Measurements from ENCODE around the gene CSGALNACT2.

DNA sequence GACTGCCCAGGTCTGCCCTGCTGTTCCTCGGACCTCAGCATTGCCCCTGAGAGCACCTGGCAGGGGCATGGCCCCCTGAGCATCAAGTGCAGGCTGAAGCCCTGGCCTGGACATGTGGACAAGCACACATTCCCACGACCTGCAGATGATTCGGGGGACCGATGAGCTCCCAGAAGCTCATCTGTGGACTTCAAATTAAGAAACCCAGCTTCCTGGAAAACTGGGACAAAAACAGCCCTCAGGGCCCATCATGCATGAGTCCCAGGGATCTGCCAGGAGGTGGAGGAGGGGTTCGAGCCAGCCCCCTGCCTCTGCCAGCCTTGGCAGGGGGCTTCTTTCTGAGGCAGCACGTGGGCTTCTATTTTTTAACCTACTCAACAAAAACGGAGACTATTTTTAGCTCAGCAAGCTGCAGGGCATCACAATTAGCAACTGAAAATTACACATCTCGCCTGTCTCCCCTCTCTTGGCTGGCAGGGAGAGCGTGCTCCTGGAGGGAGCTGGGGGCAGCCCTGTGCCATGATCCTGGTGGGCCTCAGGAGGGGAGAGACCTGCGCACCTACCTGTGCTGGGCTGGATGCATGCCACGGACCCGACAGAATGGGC is 76.8 kb downstream of the CSGALNACT2 start:
- TF ChIP-seq, protein P1, sequence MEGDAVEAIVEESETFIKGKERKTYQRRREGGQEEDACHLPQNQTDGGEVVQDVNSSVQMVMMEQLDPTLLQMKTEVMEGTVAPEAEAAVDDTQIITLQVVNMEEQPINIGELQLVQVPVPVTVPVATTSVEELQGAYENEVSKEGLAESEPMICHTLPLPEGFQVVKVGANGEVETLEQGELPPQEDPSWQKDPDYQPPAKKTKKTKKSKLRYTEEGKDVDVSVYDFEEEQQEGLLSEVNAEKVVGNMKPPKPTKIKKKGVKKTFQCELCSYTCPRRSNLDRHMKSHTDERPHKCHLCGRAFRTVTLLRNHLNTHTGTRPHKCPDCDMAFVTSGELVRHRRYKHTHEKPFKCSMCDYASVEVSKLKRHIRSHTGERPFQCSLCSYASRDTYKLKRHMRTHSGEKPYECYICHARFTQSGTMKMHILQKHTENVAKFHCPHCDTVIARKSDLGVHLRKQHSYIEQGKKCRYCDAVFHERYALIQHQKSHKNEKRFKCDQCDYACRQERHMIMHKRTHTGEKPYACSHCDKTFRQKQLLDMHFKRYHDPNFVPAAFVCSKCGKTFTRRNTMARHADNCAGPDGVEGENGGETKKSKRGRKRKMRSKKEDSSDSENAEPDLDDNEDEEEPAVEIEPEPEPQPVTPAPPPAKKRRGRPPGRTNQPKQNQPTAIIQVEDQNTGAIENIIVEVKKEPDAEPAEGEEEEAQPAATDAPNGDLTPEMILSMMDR (conservative IDR thresholded peaks at IDR 0.05; ENCODE audit: low read length) = no peak
- TF ChIP-seq EZH2phosphoT487 (IDR thresholded peaks at IDR 0.05; ENCODE audit: borderline replicate concordance, low read depth, low read length) = no peak
